Cardiac septum (tissue), 1 donor: ENCODE measurements around the gene APIP. TPM values are rescaled to one million over a fixed set of nuclear protein-coding genes. Genes with fewer than 3 reads are reported as not detected.

ENCODE experiments used
- DNase-seq: peaks from one replicate; pipeline ENCODE4 v3.0.0-alpha.2; 2020; ENCODE audit warnings: low spot score
- intact Hi-C: fragments of 100-400 bp; cut with DNase I; formaldehyde crosslinking; loops from one replicate; pipeline ENCODE4 v1.14.0; 2022
- microRNA-seq: library from miRNA; unstranded; fragments of <30 nt; microRNA quantifications from one replicate; pipeline ENCODE4 v1.2.0, GENCODE V29; 2020
- total RNA-seq: library from RNA; stranded (reverse); fragmentation: NEBNext Ultra II Directional; extraction: Animal tissue kit (Norgen Biotek cat#: 25700); gene quantifications from one replicate; pipeline ENCODE4 v1.2.1, GENCODE V29; 2021
- donor health status: DM: no; HTN: no; CAD: no.

APIP gene
- total RNA-seq, 1 donor from 2014 or later: 36.5 TPM

- DNase-seq: no peak
- intact Hi-C loops: no loop called here
Observed at GRCh38 chr11:34856251-34856650, 59.9 kb downstream of the APIP start.

GRCh38 chr11:34855754-34856095 lies 60.5 kb downstream of the APIP start:
- intact Hi-C loops: no loop called here
- DNase-seq: no peak

GRCh38 chr11:34855021-34855753 lies 61.0 kb downstream of the APIP start:
- intact Hi-C loops: no loop called here

GRCh38 chr11:34851916-34852315 lies 64.3 kb downstream of the APIP start:
- DNase-seq: no peak
- intact Hi-C loops: no loop called here

More at GRCh38 chr11:34855021-34855753, 61.0 kb downstream of the APIP start:
- DNase-seq: no peak

- no peak for DNase-seq
Observed at GRCh38 chr11:34850334-34850733, 65.8 kb downstream of the APIP start.

GRCh38 chr11:34846467-34846866 lies 69.7 kb downstream of the APIP start:
- intact Hi-C loops: no loop called here
- DNase-seq: no peak

More at GRCh38 chr11:34850334-34850733, 65.8 kb downstream of the APIP start:
- intact Hi-C loops: no loop called here

GRCh38 chr11:34844463-34845112 lies 71.6 kb downstream of the APIP start:
- intact Hi-C loops: no loop called here
- no peak for DNase-seq

GRCh38 chr11:34843271-34843670 lies 72.9 kb downstream of the APIP start:
- DNase-seq: no peak
- intact Hi-C loops: no loop called here

GRCh38 chr11:34840736-34841386 lies 75.3 kb downstream of the APIP start:
- no peak for DNase-seq
- intact Hi-C loops: no loop called here

- DNase-seq: no peak
- intact Hi-C loops: no loop called here
Observed at GRCh38 chr11:34839969-34840368, 76.2 kb downstream of the APIP start.

GRCh38 chr11:34836958-34837856 lies 79.0 kb downstream of the APIP start:
- no peak for DNase-seq
- intact Hi-C loops: no loop called here

- intact Hi-C loops: no loop called here
- DNase-seq: no peak
Observed at GRCh38 chr11:34833602-34834001, 82.6 kb downstream of the APIP start.

Small RNAs within 50 kb of the gene (microRNA-seq; reads per million reads assigned to microRNA genes)
- gene MIR1343: 2.2 reads per million

Other genes starting within 250 kb of the APIP start
- 118 TPM for gene PDHX, start 239 bp upstream of the APIP start, total RNA-seq
- 55.6 TPM for gene CD44, start 222.8 kb upstream of the APIP start, total RNA-seq